H1 (cell line): Measurements from ENCODE around the gene ATP6V1C2. TPM values are rescaled to one million over a fixed set of nuclear protein-coding genes. Genes with fewer than 3 reads are reported as not detected.
A peak's percentile ranks its signal among the peaks of the same experiment; 100 is the strongest.

Experiments used
- CTCF ChIA-PET: fragments of 300-600 bp; sonication (Branson Sonifier 250); formaldehyde crosslinking; loops from one replicate; lab custom pipeline; 2021; ENCODE audit not compliant: partially characterized antibody; lab: Charles Lee
- POLR2A ChIA-PET: fragments of 300-600 bp; sonication (Branson Sonifier 250); formaldehyde crosslinking; loops from one replicate; lab custom pipeline; 2021; ENCODE audit warnings: inconsistent platforms; ENCODE audit not compliant: partially characterized antibody; lab: Charles Lee
- DNase-seq, 2 experiments: peaks; one replicate each; pipeline versions ENCODE4 v3.0.0 to v3.0.0-alpha.2; 2010 to 2022; ENCODE audit warnings: low spot score in 2 of 2, low read depth in 1 of 2, mixed read lengths in 1 of 2
- FAIRE-seq: peaks from 2 replicates; lab custom pipeline; 2011; peaks lifted over from hg19 to GRCh38; lab: Jason Lieb, UNC
- H2AFZ ChIP-seq: 2 replicates; pipeline ENCODE4 v1.8.1; 2012; ENCODE audit warnings: low read length, inconsistent platforms
- H2AK5ac ChIP-seq: 2 replicates; pipeline ENCODE4 v1.6.1; 2013; ENCODE audit warnings: low read depth, low read length
- H2BK120ac ChIP-seq: replicated peaks from 2 replicates; pipeline ENCODE3; 2013; ENCODE audit warnings: low read depth, low read length, inconsistent platforms
- H2BK12ac ChIP-seq: 2 replicates; pipeline ENCODE4 v1.6.1; 2013; ENCODE audit warnings: low read depth, low read length
- H2BK15ac ChIP-seq: 2 replicates; pipeline ENCODE4 v1.6.1; 2013; ENCODE audit warnings: low read length
- H2BK20ac ChIP-seq: 2 replicates; pipeline ENCODE4 v1.6.1; 2013; ENCODE audit warnings: low read length
- H2BK5ac ChIP-seq: 2 replicates; pipeline ENCODE4 v1.6.1; 2013; ENCODE audit warnings: low read depth, low read length
- H3K14ac ChIP-seq: 2 replicates; pipeline ENCODE4 v1.6.1; 2013; ENCODE audit warnings: inconsistent platforms; ENCODE audit not compliant: insufficient read length
- H3K18ac ChIP-seq: 2 replicates; pipeline ENCODE4 v1.6.1; 2013; ENCODE audit warnings: low read length; ENCODE audit errors: extremely low read depth
- H3K23ac ChIP-seq: 2 replicates; pipeline ENCODE4 v1.6.1; 2013; ENCODE audit warnings: inconsistent platforms; ENCODE audit not compliant: insufficient read length
- H3K23me2 ChIP-seq: 2 replicates; pipeline ENCODE4 v1.6.1; 2013; ENCODE audit warnings: low read depth, low read length
- H3K27ac ChIP-seq: 2 replicates; pipeline ENCODE4 v1.6.1; 2011; ENCODE audit warnings: low read depth, low read length, inconsistent platforms
- H3K27me3 ChIP-seq, 4 experiments: replicated peaks in 1 of 4; 1 replicate in 1 of 4; 2 replicates in 3 of 4; pipeline versions ENCODE4 v1.6.1 to v1.8.1; 2011 to 2013; ENCODE audit warnings: low read length in 3 of 4, mild to moderate bottlenecking in 3 of 4, inconsistent platforms in 2 of 4, mixed read lengths in 2 of 4, moderate library complexity in 1 of 4; ENCODE audit not compliant: control insufficient read depth in 3 of 4, insufficient read depth in 3 of 4; ENCODE audit errors: extremely low read depth in 1 of 4
- H3K36me3 ChIP-seq, 4 experiments: 2 replicates each; pipeline versions ENCODE4 v1.6.1 to v1.8.1; 2011 to 2013; ENCODE audit warnings: mild to moderate bottlenecking in 4 of 4, low read length in 3 of 4, moderate library complexity in 2 of 4, control low read depth in 1 of 4, inconsistent platforms in 1 of 4; ENCODE audit not compliant: insufficient read depth in 4 of 4, control insufficient read depth in 2 of 4
- H3K4ac ChIP-seq: replicated peaks from 2 replicates; pipeline ENCODE3; 2013; ENCODE audit warnings: low read length, low read depth, mixed read lengths, inconsistent platforms; ENCODE audit not compliant: insufficient read length
- H3K4me1 ChIP-seq, 4 experiments: replicated peaks in 1 of 4; 1 replicate in 1 of 4; 2 replicates in 3 of 4; pipeline versions ENCODE4 v1.6.1 to v1.8.1; 2011 to 2013; ENCODE audit warnings: low read length in 3 of 4, inconsistent platforms in 2 of 4, mixed read lengths in 1 of 4; ENCODE audit not compliant: insufficient read depth in 4 of 4, control insufficient read depth in 3 of 4
- H3K4me2 ChIP-seq, 2 experiments: 2 replicates each; pipeline versions ENCODE4 v1.6.1 to v1.8.1; 2011 to 2013; ENCODE audit warnings: low read depth in 2 of 2, low read length in 2 of 2, control low read depth in 1 of 2, inconsistent platforms in 1 of 2, mild to moderate bottlenecking in 1 of 2; ENCODE audit not compliant: insufficient read depth in 1 of 2
- H3K4me3 ChIP-seq, 4 experiments: fragments of 200-600, 300-600 bp in 1 of 4; sonication (generic), shearing (Covaris generic), sonication (Bioruptor Twin) in 1 of 4; 2 replicates each; pipeline versions ENCODE4 v1.5.1 to v1.8.1; 2011 to 2016; ENCODE audit warnings: low read length in 4 of 4, low read depth in 3 of 4, control low read depth in 2 of 4, inconsistent platforms in 2 of 4, mild to moderate bottlenecking in 2 of 4, mixed read lengths in 1 of 4, moderate library complexity in 1 of 4; ENCODE audit not compliant: insufficient read depth in 2 of 4; ENCODE audit errors: extremely low read depth in 1 of 4
- H3K56ac ChIP-seq: replicated peaks from 2 replicates; pipeline ENCODE3; 2013; ENCODE audit warnings: low read depth, mild to moderate bottlenecking, mixed read lengths, low read length, inconsistent platforms; ENCODE audit not compliant: insufficient read length
- H3K79me1 ChIP-seq: 2 replicates; pipeline ENCODE4 v1.6.1; 2013; ENCODE audit warnings: low read depth, low read length, control low read depth
- H3K79me2 ChIP-seq, 2 experiments: 2 replicates each; pipeline versions ENCODE4 v1.6.1 to v1.8.1; 2012 to 2013; ENCODE audit warnings: low read length in 2 of 2, mild to moderate bottlenecking in 2 of 2, inconsistent platforms in 1 of 2; ENCODE audit not compliant: insufficient read depth in 2 of 2, control insufficient read depth in 1 of 2
- H3K9ac ChIP-seq, 4 experiments: replicated peaks in 1 of 4; 1 replicate in 1 of 4; 2 replicates in 3 of 4; pipeline versions ENCODE4 v1.6.1 to v1.8.1; 2011 to 2013; ENCODE audit warnings: low read depth in 3 of 4, low read length in 3 of 4, control low read depth in 2 of 4, mild to moderate bottlenecking in 2 of 4, moderate library complexity in 2 of 4, inconsistent platforms in 1 of 4; ENCODE audit errors: extremely low read depth in 1 of 4
- H3K9me3 ChIP-seq, 2 experiments: 2 replicates each; pipeline versions ENCODE4 v1.6.1 to v1.8.1; 2012 to 2013; ENCODE audit warnings: mild to moderate bottlenecking in 2 of 2, moderate library complexity in 2 of 2, control low read depth in 1 of 2, inconsistent platforms in 1 of 2, low read depth in 1 of 2, low read length in 1 of 2, mixed read lengths in 1 of 2; ENCODE audit not compliant: insufficient read depth in 2 of 2
- H4K20me1 ChIP-seq, 2 experiments: replicated peaks in 1 of 2; 2 replicates each; pipeline versions ENCODE3 to v1.8.1; 2011 to 2013; ENCODE audit warnings: inconsistent platforms in 2 of 2, low read length in 2 of 2, mild to moderate bottlenecking in 1 of 2; ENCODE audit not compliant: insufficient read depth in 2 of 2, control insufficient read depth in 1 of 2
- H4K5ac ChIP-seq: 2 replicates; pipeline ENCODE4 v1.6.1; 2013; ENCODE audit warnings: low read length, low read depth, mixed read lengths, inconsistent platforms; ENCODE audit not compliant: insufficient read length
- H4K8ac ChIP-seq: 2 replicates; pipeline ENCODE4 v1.8.0; 2013; ENCODE audit warnings: mild to moderate bottlenecking, moderate library complexity, low read length, inconsistent platforms; ENCODE audit not compliant: insufficient read depth; ENCODE audit errors: extremely low read depth
- H4K91ac ChIP-seq: replicated peaks from 2 replicates; pipeline ENCODE3; 2013; ENCODE audit warnings: low read length, mixed read lengths, inconsistent platforms; ENCODE audit not compliant: insufficient read length
- CBX5 ChIP-seq: fragments of 300-800, 300-1000 bp; sonication (generic); IDR thresholded peaks from 2 replicates; pipeline ENCODE4 v1.7.1; 2016; ENCODE audit warnings: antibody characterized with exemption, low read length, low read depth
- NANOG ChIP-seq: IDR thresholded peaks from 2 replicates; pipeline ENCODE4 v1.6.1; 2011; ENCODE audit warnings: low read length, low read depth, mild to moderate bottlenecking, inconsistent platforms; ENCODE audit not compliant: insufficient read depth, poor library complexity, severe bottlenecking
- SUZ12 ChIP-seq: fragments of 200-600 bp; sonication (generic); IDR thresholded peaks from 2 replicates; pipeline ENCODE4 v1.6.1; 2012; ENCODE audit warnings: mild to moderate bottlenecking, inconsistent platforms, low read length, moderate library complexity, mixed read lengths
- WGBS, 2 experiments: shearing (Covaris generic) in 1 of 2; methylation state at CpG; one replicate each; pipeline versions ENCODE4 v1.1.6 to v1.1.7; 2013 to 2015; ENCODE audit warnings: low lambda C conversion rate in 2 of 2, mixed read lengths in 2 of 2, inconsistent platforms in 1 of 2, low coverage in 1 of 2, missing lambda C conversion rate in 1 of 2; ENCODE audit not compliant: insufficient replicate concordance in 2 of 2, insufficient coverage in 1 of 2, insufficient read length in 1 of 2; ENCODE audit errors: extremely low coverage in 1 of 2, missing lambda C conversion rate in 1 of 2; 5-methylcytosine and 5-hydroxymethylcytosine counted together
- polyA plus RNA-seq, 7 experiments: library from polyadenylated mRNA; depleted of rRNA in 3 of 7; stranded (reverse) in 5 of 7; unstranded in 2 of 7; fragments of >200 nt in 5 of 7; fragments of 200-250 nt in 2 of 7; gene quantifications; 1 replicate in 5 of 7; 2 replicates in 1 of 7; 4 replicates in 1 of 7; pipeline versions ENCODE4 v1.2.1 to v1.2.3, GENCODE V29; 2011 to 2013; ENCODE audit warnings: missing spikeins in 2 of 7, mixed read lengths in 2 of 7
- total RNA-seq: library from RNA; stranded (reverse); fragmentation: NEBNext Ultra II Directional; extraction: Animal tissue kit (Norgen Biotek cat#: 25700); gene quantifications from 2 replicates; pipeline ENCODE4 v1.2.1, GENCODE V29; 2021

Gene ATP6V1C2
- total and polyA plus RNA-seq, 2 of the 8 experiments (the other 6 are each of a cell fraction or from before 2014, with no cell fraction given), result 0.29 to 0.74 TPM

DNA sequence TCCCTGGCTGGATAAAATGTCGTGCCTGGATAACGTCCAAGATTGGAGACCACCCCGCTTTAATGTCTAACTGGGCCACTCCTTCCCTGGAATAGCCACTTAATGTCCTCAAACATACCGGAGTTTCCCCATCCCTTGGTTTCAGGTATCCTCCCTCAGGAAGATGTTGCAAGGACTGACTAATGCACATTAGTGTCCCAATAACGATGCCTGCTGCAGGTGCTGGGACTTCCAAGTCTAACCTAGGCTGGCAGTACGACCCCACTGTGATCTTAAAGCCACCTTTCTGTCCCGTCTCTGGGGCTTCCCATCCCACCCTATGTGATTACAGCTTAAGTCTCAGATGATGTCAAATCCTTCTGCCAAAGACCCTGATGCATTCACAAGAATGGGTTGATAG, 1.1 kb upstream of the ATP6V1C2 start:
- no peak overlapping the region for H2BK5ac ChIP-seq
- peaks cover 0 to 4% of the 10 kb centered on the region in 2 experiments for H4K20me1 ChIP-seq
- TF ChIP-seq NANOG, result no peak
- TF ChIP-seq SUZ12, result 0 out of 2 replicates have a peak, but pooled peaks have one; percentile 19
- no peak for TF ChIP-seq CBX5
- H3K4ac ChIP-seq, result no peak overlapping the region
- H2BK120ac ChIP-seq, result no peak overlapping the region
- no peak overlapping the region for H3K56ac ChIP-seq
- no peak overlapping the region for H4K8ac ChIP-seq
- peaks cover 13% of the 10 kb centered on the region; the same call in 1 of the 2 replicates for H3K23me2 ChIP-seq
- H2BK15ac ChIP-seq, result no peak overlapping the region
- H2BK20ac ChIP-seq, result no peak overlapping the region
- H3K23ac ChIP-seq, result no peak overlapping the region
- no peak overlapping the region for H3K18ac ChIP-seq
- no peak overlapping the region for H2BK12ac ChIP-seq
- H3K4me3 ChIP-seq, result 0 out of 8 replicates have a peak overlapping the region, but pooled peaks of 1 of the 4 experiments have one; percentile 55
- H3K27me3 ChIP-seq, result peaks cover 32 to 44% (median 42%) of the 10 kb centered on the region in 4 experiments
- no peak for FAIRE-seq
- H3K9ac ChIP-seq, result no peak overlapping the region
- no peaks in the 10 kb centered on the region for H3K79me1 ChIP-seq
- H2AFZ ChIP-seq, result no peak overlapping the region
- no peak overlapping the region for H4K91ac ChIP-seq
- ChIA-PET POLR2A (no interaction called here), CTCF (interaction anchor here (0.8 to 1.3 kb wide), 2 partner anchors 11 to 404 kb away, joined by 3 to 5 read pairs; no protein-coding TSS in a partner anchor)
- no peak overlapping the region for H2AK5ac ChIP-seq
- no peak overlapping the region for H3K27ac ChIP-seq
- peak overlapping the region in 1 of 2 experiments; percentile 91; a peak in 1 of 4 replicates for H3K4me2 ChIP-seq
- no peak overlapping the region for H4K5ac ChIP-seq
- no peak overlapping the region for H3K14ac ChIP-seq
- H3K79me2 ChIP-seq, result no peaks in the 10 kb centered on the region
- no peaks in the 10 kb centered on the region for H3K9me3 ChIP-seq
- 87% methylated on average over 7 of the region's 7 CpGs; no CpG with 5 or more reads in 1 of the 2 experiments for WGBS, 2 experiments
- peaks cover 0 to 5% (median 3%) of the 10 kb centered on the region in 4 experiments; a peak in 4 of 7 replicates for H3K4me1 ChIP-seq
- no peaks in the 10 kb centered on the region for H3K36me3 ChIP-seq
- DNase-seq, result no peak
